Bronchial epithelial cell (primary cell): Measurements from ENCODE around the gene PRKCZ. TPM values are rescaled to one million over a fixed set of nuclear protein-coding genes. Genes with fewer than 3 reads are reported as not detected.

ENCODE experiments used
- DNase-seq: peaks from one replicate; pipeline ENCODE4 v3.0.0-alpha.2; 2010; ENCODE audit warnings: low read depth
- FAIRE-seq: peaks from 2 replicates; lab custom pipeline; 2011; peaks lifted over from hg19 to GRCh38; lab: Jason Lieb, UNC
- H3K27me3 ChIP-seq: 2 replicates; pipeline ENCODE4 v1.5.1; 2011; ENCODE audit warnings: low read length; ENCODE audit not compliant: control insufficient read depth, insufficient read depth
- H3K36me3 ChIP-seq: 2 replicates; pipeline ENCODE4 v1.5.1; 2011; ENCODE audit warnings: low read length; ENCODE audit not compliant: control insufficient read depth, insufficient read depth
- H3K4me3 ChIP-seq: 2 replicates; pipeline ENCODE4 v1.5.1; 2011; ENCODE audit warnings: mild to moderate bottlenecking, low read depth, low read length, control low read depth
- CTCF ChIP-seq: IDR thresholded peaks from 2 replicates; pipeline ENCODE4 v1.5.1; 2011; ENCODE audit warnings: mild to moderate bottlenecking, moderate library complexity, low read length, control low read depth, inconsistent platforms; ENCODE audit not compliant: insufficient read depth, severe bottlenecking
- total RNA-seq: library from RNA; depleted of rRNA; stranded (reverse); fragments of >200 nt; gene quantifications from 2 replicates; pipeline ENCODE4 v1.2.1, GENCODE V29; 2014

PRKCZ gene
- total RNA-seq, 1 donor from 2014 or later, result 38.4 TPM

GRCh38 chr1:2018217-2019171 is 31.7 kb upstream of the PRKCZ start:
- Histone ChIP-seq H3K4me3 (no peak overlapping the region), H3K36me3 (no peaks in the 10 kb centered on the region), H3K27me3 (peaks cover 22% of the 10 kb centered on the region)
- FAIRE-seq (no peak), DNase-seq (no peak)
- no peak for TF ChIP-seq CTCF

GRCh38 chr1:2019172-2019543 is 31.1 kb upstream of the PRKCZ start, which contains the start of gene GABRD:
TSS of gene GABRD (plus strand) at chr1:2019345. CDS start at chr1:2019424, 79 bp downstream.
- FAIRE-seq, result no peak
- Histone ChIP-seq H3K27me3 (peaks cover 22% of the 10 kb centered on the region), H3K36me3 (no peaks in the 10 kb centered on the region), H3K4me3 (no peak within 1 kb of the TSS)
- TF ChIP-seq CTCF, result no peak
- DNase-seq, result no peak

GRCh38 chr1:2019571-2020309 is 30.5 kb upstream of the PRKCZ start:
- Histone ChIP-seq H3K4me3 (no peak overlapping the region), H3K27me3 (peaks cover 22% of the 10 kb centered on the region), H3K36me3 (no peaks in the 10 kb centered on the region)
- no peak for FAIRE-seq
- no peak for TF ChIP-seq CTCF
- DNase-seq, result no peak

DNA sequence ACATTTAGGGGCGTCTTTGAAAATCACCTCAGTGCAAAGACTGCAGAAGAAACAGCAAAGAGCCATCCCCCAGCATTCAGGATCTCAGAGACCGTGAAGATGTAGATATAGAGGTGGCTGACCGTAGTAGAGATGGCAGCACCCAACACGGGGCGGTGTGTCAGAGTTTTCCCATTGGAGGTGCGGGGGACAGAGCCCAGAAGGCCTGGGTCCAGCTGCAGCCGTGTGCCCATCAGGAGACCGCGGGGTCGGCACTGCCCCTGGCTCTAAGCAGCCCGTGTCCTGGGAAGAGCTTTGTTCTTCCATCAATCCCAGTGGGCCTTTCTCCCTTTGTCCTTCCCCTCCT is 29.9 kb upstream of the PRKCZ start:
- DNase-seq (no peak), FAIRE-seq (no peak)
- Histone ChIP-seq H3K36me3 (no peaks in the 10 kb centered on the region), H3K27me3 (peaks cover 22% of the 10 kb centered on the region), H3K4me3 (no peak overlapping the region)
- TF ChIP-seq CTCF, result no peak

DNA sequence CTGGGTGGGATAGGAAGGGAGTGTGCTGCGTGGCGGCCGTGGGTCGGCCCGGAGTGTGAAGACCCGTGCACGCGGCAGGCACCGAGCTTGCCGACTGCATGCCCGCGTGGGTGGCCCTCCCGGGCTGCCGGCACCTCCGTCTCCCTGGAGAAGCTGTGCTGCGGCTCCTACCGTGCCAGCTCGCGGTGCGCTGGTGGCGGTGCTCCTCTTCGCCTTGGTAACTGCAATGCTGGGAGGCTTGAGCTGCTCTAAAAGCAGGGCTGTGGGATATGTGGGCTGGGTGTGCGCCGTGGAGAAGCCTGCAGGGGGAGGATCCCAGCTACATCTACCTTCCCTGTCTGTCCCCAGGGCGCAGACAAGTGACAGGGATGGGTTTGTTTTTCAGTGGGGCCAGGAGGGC is 28.7 kb upstream of the PRKCZ start:
- H3K27me3 ChIP-seq, result peaks cover 22% of the 10 kb centered on the region
- FAIRE-seq, result no peak
- TF ChIP-seq CTCF, result no peak

More for the DNA sequence above, 28.7 kb upstream of the PRKCZ start:
- Histone ChIP-seq H3K4me3 (no peak overlapping the region), H3K36me3 (no peaks in the 10 kb centered on the region)
- no peak for DNase-seq
